Measurements from ENCODE around the gene TMPRSS2. TPM values are rescaled to one million over a fixed set of nuclear protein-coding genes. Genes with fewer than 3 reads are reported as not detected.

Gene TMPRSS2
- total and polyA plus RNA-seq, 2 of the 13 experiments (the other 11 are each of a cell fraction or from before 2014, with no cell fraction given), result 1.7 to 1.8 TPM

DNA sequence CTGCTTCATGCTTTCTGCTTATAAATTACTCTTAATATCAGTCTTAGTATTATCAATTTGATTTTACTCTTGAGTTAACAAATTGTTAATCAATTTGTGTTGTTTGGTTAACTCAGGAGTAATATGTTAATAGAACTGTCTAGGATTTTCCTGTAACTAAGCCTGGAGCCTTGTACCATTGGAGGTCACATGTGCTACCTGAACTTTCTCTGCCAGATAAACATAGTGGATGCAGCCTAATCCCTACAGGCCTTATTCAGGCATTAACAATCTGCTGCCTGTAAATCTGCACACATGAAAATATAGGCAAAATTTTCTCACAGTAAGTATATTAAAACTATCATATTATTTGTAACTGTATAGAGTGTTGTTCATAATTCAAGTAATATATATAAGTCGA lies 47.1 kb upstream of the TMPRSS2 start:
- WGBS (ENCODE audit: low lambda C conversion rate), result 13% methylated on average over 1 of the region's 1 CpG
- Histone ChIP-seq H3K36me3 (replicated peaks in 1 of 2; ENCODE audit: control insufficient read depth in 1 of 2, insufficient read depth in 2 of 2, low read length in 2 of 2) (no peaks in the 10 kb centered on the region), H3K27me3 (ENCODE audit: control insufficient read depth in 1 of 2, insufficient read depth in 2 of 2, low read length in 2 of 2) (no peaks in the 10 kb centered on the region), H3K4me3 (replicated peaks in 1 of 3; ENCODE audit: insufficient read depth in 1 of 3, low read depth in 2 of 3, low read length in 3 of 3) (no peak overlapping the region), H3K9me3 (ENCODE audit: low read length) (no peaks in the 10 kb centered on the region), H2AFZ (ENCODE audit: low read length) (no peak overlapping the region), H3K4me1 (ENCODE audit: insufficient read depth, low read length) (peaks cover 28% of the 10 kb centered on the region), H3K27ac (ENCODE audit: extremely low read length, insufficient read depth, low read length) (no peak overlapping the region), H4K20me1 (ENCODE audit: insufficient read depth, low read length) (no peaks in the 10 kb centered on the region), H3K79me2 (ENCODE audit: insufficient read depth, low read length) (no peaks in the 10 kb centered on the region), H3K9ac (ENCODE audit: insufficient read depth, low read depth, low read length) (no peak overlapping the region), H3K4me2 (ENCODE audit: low read depth, low read length) (no peak overlapping the region)
- FAIRE-seq (no peak), ATAC-seq (no peak), DNase-seq (ENCODE audit: low spot score) (no peak)
- CTCF ChIA-PET (ENCODE audit: low intra/inter-chr PET ratio, low total read pairs), result no interaction called here
- POLR2A ChIA-PET, result no interaction called here
- intact Hi-C loops (cut with micrococcal nuclease; ENCODE audit: unreplicated experiment), result no loop called here
- no peak for TF ChIP-seq FOXJ3 (CRISPR knock-in tag; IDR thresholded peaks at IDR 0.05; ENCODE audit: borderline replicate concordance)
- no peak for TF ChIP-seq ARNT2 (CRISPR knock-in tag; IDR thresholded peaks at IDR 0.05; ENCODE audit: low read depth)
- no peak for TF ChIP-seq ZNF552 (CRISPR knock-in tag; IDR thresholded peaks at IDR 0.05; ENCODE audit: borderline replicate concordance)
- TF ChIP-seq ZNF670 (CRISPR knock-in tag; IDR thresholded peaks at IDR 0.05; ENCODE audit: borderline replicate concordance), result no peak
- TF ChIP-seq ZNF605 (CRISPR knock-in tag; IDR thresholded peaks at IDR 0.05), result no peak
- TF ChIP-seq, protein P1, sequence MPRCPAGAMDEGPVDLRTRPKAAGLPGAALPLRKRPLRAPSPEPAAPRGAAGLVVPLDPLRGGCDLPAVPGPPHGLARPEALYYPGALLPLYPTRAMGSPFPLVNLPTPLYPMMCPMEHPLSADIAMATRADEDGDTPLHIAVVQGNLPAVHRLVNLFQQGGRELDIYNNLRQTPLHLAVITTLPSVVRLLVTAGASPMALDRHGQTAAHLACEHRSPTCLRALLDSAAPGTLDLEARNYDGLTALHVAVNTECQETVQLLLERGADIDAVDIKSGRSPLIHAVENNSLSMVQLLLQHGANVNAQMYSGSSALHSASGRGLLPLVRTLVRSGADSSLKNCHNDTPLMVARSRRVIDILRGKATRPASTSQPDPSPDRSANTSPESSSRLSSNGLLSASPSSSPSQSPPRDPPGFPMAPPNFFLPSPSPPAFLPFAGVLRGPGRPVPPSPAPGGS (CRISPR knock-in tag; IDR thresholded peaks at IDR 0.05), result no peak
- no peak for TF ChIP-seq GATAD1 (CRISPR knock-in tag; IDR thresholded peaks at IDR 0.05)
- TF ChIP-seq NBN (conservative IDR thresholded peaks at IDR 0.05), result no peak
- no peak for TF ChIP-seq KLF13 (CRISPR knock-in tag; IDR thresholded peaks at IDR 0.05)
- no peak for TF ChIP-seq ZNF841 (CRISPR knock-in tag; IDR thresholded peaks at IDR 0.05; ENCODE audit: borderline replicate concordance)
- in situ Hi-C loops (cut with HindIII; ENCODE audit: extremely low pct_ligation_motif_present, low pct_unique_long_range_greater_than_20kb), result no loop called here
- BruUV-seq (replicated peaks), result no TSS peak

All from HepG2 (cell line).